HG02840 (cell line): ENCODE results near the gene TMEM107.

Experiments
- ATAC-seq: cut with Tn5 transposase; IDR thresholded peaks from one replicate; pipeline ENCODE4 v1.9.1; 2021; ENCODE audit warnings: mild to moderate bottlenecking, moderate library complexity, moderate number of reproducible peaks; ENCODE audit not compliant: unreplicated experiment, low FRiP score

The TMEM107 gene

GRCh38 chr17:8151641-8152111 is 24.5 kb downstream of the TMEM107 start:
- ATAC-seq, result no peak

GRCh38 chr17:8151120-8151640 is 25.0 kb downstream of the TMEM107 start:
- peak; percentile 53 for ATAC-seq

- no peak for ATAC-seq
These were observed 25.7 kb downstream of the TMEM107 start for GRCh38 chr17:8150194-8151119.

DNA sequence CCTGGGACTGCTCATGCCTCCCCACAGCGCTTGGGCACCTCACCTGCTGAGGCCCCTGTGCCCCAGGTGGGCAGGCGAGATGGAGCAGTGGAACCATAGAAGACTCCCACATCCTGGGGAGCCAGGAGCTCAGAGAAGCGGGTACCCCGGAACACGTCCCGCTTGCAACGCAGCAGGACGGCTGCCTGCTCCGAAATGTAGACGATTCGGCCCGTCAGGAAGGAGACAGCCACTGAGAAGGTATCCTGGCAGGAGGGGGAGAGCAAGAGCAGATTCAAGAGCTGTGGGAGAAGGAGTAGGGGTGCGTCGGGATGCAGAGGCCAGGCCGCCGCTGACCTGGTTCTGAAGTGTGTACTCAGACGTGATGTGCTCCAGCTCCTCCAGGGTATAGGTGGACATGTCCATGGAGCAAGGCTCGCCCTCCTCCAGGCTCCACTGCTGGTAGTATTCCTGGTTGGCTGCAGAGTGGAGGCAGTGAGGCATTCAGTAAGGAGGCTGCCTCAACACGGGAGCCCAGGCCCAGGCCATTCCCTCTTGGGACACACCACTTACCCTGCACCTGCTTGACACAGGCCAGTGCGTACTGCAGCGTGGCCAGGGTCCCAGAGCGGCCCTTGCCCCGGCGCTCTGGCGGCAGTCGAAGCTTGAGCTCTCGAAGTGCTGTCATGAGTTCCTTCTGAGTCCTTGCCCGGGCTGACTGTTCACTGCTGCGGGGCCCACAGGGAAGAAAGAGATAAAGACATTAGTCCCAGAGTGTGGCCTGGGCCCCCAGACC is 26.6 kb downstream of the TMEM107 start:
- ATAC-seq, result no peak

- ATAC-seq, result no peak
These were observed 27.6 kb downstream of the TMEM107 start for GRCh38 chr17:8148560-8148959.

- ATAC-seq, result no peak
These were observed 28.3 kb downstream of the TMEM107 start for GRCh38 chr17:8147805-8148404.

GRCh38 chr17:8147141-8147804 is 28.9 kb downstream of the TMEM107 start:
- no peak for ATAC-seq

DNA sequence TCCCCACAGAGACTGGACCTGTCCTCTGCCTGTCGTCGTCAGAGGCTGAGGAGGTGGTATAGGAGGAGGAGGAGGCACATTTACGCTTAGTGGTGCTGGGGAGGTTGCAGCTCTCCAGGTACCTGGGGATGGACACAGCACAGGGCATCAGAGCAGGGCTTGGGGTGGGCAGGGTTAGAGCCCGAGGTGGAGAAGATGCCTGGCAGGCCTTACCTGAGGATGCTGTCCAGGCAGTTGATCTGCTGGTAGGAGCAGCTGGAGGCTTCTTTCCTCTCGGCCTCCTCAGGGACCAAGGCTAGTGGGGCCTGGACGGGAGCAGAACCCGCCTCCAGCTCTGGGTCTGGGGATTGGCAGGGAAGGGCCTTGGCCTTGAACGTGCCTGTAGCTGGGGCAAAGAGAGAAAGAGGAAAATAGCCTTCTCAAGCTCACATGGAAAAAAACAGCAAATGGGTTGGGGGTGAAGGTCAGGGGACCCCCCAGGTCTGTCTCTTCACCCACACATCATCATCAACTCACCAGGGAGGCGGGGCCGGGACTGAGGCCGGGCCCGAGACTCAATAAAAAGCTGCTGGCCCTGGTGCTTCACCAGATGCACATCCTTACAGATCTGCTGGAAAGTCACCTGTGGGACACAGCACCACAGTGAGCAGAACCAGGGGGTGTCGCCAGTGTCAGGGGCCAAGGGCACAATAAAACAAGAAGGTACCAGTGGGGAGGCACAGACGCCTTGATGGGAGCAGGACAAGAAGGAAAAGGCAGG is 29.6 kb downstream of the TMEM107 start:
- no peak for ATAC-seq

DNA sequence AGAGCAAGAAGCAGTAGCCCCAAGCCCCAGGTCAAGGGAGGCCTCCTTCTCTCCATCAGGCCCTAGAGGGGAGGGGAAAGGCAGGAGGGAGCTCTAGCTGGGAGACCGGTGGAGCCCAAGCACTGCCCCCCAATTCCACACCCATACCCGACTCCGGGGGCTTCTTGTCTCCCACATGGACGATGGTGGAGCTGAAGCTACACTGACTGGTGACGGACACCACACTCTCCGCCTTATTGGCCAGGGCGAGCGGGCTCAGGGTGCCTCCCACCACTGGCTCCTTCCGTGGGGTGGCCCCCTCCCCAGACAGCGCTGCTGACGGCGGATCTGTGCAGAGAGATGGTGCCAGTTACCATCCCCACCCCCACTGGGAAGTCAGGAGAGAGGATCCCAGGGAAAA is 30.4 kb downstream of the TMEM107 start:
- no peak for ATAC-seq

GRCh38 chr17:8144401-8145231 is 31.6 kb downstream of the TMEM107 start:
- ATAC-seq, result no peak

GRCh38 chr17:8143581-8144400 is 32.4 kb downstream of the TMEM107 start:
- ATAC-seq, result no peak

DNA sequence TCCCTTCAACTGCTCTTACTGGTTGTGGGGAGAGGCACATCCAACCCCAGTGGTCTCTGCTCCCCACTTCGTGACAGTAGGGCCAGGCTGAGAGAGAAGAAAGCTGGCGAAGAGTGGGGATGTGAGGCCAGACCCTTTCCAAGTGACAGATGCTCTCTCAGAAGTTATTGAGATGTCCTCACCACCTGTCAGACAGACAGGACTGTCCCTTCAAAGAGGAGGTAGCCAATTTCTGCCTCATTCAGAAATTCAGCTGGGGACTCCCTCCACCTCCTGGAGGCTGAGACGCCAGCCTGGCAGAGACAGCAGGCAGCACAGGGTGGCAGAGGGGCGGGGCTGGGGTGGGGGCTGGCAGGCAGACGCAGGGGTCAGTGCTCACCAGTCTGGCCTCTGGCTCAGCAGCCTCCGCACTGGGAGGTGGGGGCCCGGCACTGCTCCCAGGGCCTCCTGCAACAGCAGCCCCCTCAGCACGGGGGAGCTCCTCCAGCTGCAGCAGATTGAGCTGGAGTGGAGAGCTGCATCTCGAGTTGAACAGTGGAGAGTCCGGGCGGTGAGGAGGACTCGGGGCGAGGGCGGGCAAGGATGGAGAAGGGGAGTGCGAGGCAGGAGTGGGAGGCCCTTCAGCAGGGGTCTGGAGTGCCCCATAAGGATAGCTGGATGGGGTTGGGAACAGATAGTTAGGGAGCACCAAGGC is 33.1 kb downstream of the TMEM107 start:
- ATAC-seq, result no peak

DNA sequence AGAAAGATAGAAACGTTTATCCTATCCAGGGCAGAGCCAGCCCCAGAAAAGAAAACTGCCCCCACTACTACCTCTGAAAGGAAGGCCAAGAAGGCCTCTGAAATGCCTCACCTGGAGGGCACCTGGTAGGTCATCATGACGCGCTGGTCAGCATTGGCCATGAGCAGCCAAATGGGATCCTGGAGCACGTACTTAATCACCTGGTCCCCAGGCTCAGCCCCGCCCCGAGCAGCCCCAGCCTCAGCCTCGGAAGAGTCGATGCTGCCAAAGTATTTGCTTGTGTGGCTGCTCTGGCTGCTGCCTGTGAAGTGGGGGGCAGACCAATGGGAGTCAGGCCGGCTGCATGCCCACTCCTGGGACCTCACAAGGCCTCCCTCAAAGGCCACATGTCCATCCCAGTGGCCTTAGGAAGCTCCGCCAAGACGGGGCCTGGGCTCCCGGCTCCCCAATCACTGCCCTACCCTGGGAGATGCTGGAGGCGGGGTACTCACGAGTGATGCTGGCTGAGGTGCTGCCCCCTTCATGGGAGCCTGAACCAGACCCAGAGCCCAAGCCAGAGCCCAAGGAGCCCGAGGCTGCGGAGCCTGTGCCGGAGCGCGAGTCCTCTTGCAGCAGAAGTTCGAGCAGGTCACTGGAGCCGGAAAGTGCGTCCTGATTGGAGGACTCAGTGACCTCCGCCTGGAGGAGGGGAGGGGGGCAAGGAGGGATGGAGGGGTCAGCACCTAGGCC is 33.9 kb downstream of the TMEM107 start:
- ATAC-seq, result no peak

- ATAC-seq, result no peak
These were observed 34.4 kb downstream of the TMEM107 start for GRCh38 chr17:8141741-8142140.

DNA sequence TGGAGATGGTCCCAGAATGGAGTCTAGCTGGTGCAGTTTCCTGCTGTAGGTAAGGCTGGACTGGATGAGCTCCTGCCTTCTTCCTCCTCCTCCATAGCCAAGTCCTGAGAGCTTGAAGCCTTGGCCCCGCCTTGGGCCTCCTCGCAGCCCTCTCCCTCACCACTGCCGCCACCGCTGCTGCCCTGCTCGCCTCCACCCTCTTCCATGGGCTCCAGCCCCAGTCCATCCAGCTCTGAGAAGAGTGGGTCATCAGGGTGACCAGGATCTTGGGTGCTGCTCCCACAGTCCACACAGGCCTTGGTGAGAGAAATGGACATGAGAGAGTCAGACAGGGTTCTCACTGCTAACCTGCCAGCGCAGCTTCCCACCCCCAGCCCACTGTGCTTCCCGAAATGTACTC is 35.1 kb downstream of the TMEM107 start:
- ATAC-seq, result no peak
